Measurements from ENCODE around the gene SPG7.
"Not testable (repeated sequence)": the region's sequence is repeated elsewhere in the genome, so short reads cannot be mapped to it uniquely, and the experiment has no call there.

SPG7 gene

GRCh38 chr16:89582614-89583196 is 74.5 kb downstream of the SPG7 start:
- no peak for DNase-seq

GRCh38 chr16:89583197-89583894 is 75.1 kb downstream of the SPG7 start:
- DNase-seq, result no peak

- no peak for DNase-seq
Observed at GRCh38 chr16:89583895-89584644, 75.9 kb downstream of the SPG7 start.

- DNase-seq, result no peak
Observed at GRCh38 chr16:89584768-89585549, 76.8 kb downstream of the SPG7 start.

GRCh38 chr16:89586218-89586617 is 78.0 kb downstream of the SPG7 start:
- DNase-seq, result no peak

GRCh38 chr16:89586853-89587252 is 78.7 kb downstream of the SPG7 start:
- peak; percentile 47 for DNase-seq

GRCh38 chr16:89587676-89588075 is 79.5 kb downstream of the SPG7 start:
- DNase-seq, result not testable (repeated sequence)

- no peak for DNase-seq
Observed at GRCh38 chr16:89588413-89589109, 80.4 kb downstream of the SPG7 start.

- DNase-seq, result no peak
Observed at GRCh38 chr16:89589241-89589926, 81.2 kb downstream of the SPG7 start.

- no peak for DNase-seq
Observed at GRCh38 chr16:89593841-89594240, 85.6 kb downstream of the SPG7 start.

- no peak for DNase-seq
Observed at GRCh38 chr16:89595330-89596060, 87.3 kb downstream of the SPG7 start.

GRCh38 chr16:89596061-89596689 is 88.0 kb downstream of the SPG7 start:
- DNase-seq, result no peak

- DNase-seq, result no peak
Observed at GRCh38 chr16:89596957-89597649, 88.9 kb downstream of the SPG7 start.

GRCh38 chr16:89598199-89598598 is 90.0 kb downstream of the SPG7 start:
- no peak for DNase-seq

GRCh38 chr16:89599451-89599858 is 91.3 kb downstream of the SPG7 start:
- DNase-seq, result peak; percentile 65

GRCh38 chr16:89599902-89600301 is 91.7 kb downstream of the SPG7 start:
- DNase-seq, result no peak

GRCh38 chr16:89600427-89600826 is 92.2 kb downstream of the SPG7 start:
- no peak for DNase-seq

- no peak for DNase-seq
Observed at GRCh38 chr16:89600956-89601355, 92.8 kb downstream of the SPG7 start.

- no peak for DNase-seq
Observed at GRCh38 chr16:89601906-89602272, 93.7 kb downstream of the SPG7 start.

GRCh38 chr16:89602273-89602951 is 94.2 kb downstream of the SPG7 start:
- peak; percentile 77 for DNase-seq

Measured in stimulated activated CD8-positive, alpha-beta memory T cell treated with anti-CD3 and anti-CD28 coated beads, Interleukin-4, amount 100 ng/mL, for 48 hours (primary cell).